HG02870 (cell line): Measurements from ENCODE around the gene SELENOH.

Experiments used
- ATAC-seq: cut with Tn5 transposase; IDR thresholded peaks from one replicate; pipeline ENCODE4 v1.9.1; 2021; ENCODE audit warnings: mild to moderate bottlenecking, moderate library complexity; ENCODE audit not compliant: unreplicated experiment

The SELENOH gene

DNA sequence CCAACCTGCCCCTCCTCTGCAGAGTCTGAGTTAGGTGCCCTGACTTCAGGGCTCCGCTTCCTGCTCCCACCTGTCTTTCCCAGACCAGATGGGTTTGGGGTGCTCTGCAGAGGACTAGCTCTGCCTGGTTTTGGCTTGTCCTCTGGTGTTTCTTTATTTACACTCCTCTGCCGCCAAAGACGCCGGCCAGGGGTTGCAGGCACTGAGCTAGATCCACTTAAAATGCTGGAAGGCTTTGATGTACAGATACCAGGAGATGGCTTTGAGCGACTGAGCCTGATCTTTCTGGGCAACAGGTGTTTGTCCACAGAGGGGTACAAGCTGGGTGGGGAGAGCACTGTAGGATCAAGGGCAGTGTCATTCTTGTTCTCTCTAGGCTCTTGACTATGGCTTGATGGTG is 3.9 kb downstream of the SELENOH start:
- no peak for ATAC-seq

DNA sequence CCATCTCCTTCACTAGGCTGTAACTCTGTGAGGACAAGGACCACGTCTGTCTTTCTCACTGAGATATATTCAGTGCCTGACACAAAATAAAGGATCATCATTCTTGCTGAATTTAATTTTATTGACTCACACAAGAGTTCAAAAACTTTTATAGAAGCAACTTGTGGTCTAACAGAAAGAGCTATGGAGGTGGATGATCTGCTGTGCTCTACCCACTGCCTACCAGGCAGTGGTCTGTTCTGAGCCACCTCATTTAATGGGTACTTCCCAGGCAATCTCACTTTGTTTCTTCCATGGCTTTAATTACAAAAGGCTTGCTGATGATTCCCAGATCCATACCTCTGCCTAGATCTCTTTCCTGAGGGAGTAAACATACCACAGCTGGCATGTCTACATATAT is 5.6 kb downstream of the SELENOH start:
- no peak for ATAC-seq

DNA sequence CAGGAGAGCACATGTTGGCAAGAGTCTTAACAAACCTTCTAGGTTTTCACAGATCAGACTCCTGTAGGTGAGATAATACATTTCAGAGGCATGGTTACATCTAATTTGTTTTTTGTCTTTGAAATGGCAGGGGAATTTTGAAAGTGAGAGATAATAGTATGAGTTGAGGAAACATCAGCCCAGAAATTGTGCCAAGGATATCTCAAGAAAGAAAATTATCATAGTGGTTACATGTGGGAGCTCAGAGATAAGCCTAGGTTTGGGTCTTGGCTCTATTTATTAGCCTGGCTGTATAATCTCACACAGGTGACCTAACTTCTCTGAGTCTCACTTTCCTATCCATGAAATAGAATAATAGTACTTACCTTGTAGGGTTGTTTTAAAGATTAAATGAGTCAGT is 9.9 kb downstream of the SELENOH start:
- no peak for ATAC-seq

DNA sequence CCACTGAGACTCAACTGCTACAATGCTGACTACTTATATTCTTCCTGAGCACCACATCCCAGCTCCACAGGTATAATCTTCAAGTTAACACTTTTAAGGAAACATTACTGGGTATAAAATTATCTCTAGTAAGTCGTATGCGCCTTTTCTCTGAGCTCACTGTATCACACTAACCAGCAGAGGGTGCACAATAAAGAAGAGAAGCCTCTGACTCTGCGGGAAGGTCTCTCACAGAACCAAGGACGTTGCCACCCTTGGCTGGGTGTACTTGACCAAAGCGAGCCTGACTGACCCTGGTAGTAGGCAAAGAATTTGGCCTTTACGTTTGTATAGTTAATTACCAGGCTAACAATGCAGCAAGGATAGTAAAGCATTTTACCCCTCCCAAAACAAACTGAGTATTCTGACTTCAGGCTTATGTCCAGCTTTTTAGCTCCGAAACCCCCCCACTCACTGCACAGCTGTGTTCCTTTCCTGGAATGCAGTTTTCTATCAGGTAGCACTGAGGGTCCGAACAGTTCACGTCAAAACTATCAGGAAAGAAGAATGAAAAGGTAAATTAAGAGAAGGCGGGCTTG is 10.5 kb downstream of the SELENOH start, which contains the start of gene BTBD18:
Gene BTBD18, minus strand, starts transcription at position 144 of the 578 bp plus-strand sequence. CDS start 631 bp downstream, outside the sequence.
- peak; percentile 52 for ATAC-seq

DNA sequence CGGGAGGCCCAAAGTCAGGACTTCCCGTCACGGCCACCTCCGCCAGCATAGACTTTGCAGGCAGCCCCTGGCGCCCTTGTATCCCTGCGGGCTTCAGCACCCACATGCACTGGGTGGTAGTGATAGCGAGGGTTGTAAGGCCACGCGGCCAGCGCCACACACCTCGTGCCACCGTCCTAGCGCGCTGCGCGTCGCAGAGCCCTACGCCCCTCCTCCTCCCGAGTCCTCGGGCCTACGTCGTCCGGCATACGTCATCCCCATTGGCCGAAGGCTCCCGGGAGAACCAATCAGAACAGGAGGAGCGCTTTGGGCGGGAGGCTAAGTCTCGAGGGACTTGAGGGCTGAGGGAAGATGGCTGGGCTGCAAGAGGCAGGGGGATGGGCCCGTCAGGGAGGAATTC is 11.7 kb downstream of the SELENOH start:
- no peak for ATAC-seq

DNA sequence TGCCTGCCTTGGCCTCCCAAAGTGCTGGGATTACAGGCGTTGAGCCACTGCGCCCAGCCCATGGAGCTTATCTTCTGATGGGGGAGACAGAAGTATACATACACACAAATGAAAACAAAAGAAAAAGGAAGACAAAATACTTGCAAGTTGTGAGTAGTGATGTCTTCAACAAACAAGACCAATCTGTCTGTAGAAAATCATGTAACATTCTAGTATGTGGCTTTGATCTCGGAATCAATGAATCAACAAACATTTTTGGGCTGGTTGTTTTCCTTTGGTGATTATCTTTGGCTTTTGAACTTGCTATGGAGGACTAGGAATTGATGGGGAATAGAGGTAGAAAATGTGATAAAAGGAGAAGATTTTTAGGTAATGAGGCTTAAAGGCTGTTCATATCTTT is 16.9 kb downstream of the SELENOH start:
- ATAC-seq, result no peak

DNA sequence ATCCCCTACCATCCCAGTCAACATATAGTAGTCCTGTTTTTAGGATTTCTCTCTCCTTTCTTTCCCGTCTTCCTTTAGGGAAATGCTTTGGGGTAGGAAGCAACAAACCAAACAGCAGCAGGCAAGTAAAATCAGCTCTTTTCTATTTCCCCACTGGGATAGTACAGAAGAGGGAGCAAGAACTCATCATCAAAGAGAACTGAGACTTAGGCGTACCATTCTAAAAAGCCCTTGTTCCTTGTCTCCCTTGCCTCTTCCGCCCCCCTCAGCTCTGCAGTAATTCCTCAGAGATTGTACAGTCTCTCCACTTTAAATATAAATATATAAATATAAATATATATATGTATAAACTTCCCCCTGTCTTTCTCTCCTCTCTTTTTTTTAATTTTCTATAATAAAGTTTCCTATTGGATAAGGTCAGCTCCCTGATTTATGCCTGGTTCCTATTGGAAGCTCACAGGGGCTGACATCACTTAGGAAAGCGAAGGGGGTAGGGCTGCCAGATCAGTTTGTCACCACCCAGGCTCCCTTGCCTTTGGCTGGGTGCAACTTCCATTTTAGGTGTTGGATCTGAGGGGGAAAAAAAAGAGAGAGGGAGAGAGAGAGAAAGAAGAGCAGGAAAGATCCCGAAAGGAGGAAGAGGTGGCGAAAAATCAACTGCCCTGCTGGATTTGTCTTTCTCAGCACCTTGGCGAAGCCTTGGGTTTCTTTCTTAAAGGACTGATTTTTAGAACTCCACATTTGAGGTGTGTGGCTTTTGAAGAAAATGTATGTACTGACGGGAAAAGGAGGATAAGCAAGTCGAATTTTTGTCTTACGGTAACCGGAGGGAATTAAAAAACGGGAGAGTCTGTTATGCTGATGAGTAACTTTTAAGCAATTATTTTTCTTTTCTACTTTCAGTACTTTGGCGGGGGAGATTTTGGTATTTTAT is 20.3 kb downstream of the SELENOH start, which contains the start of gene CTNND1:
Gene CTNND1, plus strand, starts transcription at position 502 of the 934 bp plus-strand sequence. CDS start 29,677 bp downstream, outside the sequence.
- ATAC-seq, result no peak

DNA sequence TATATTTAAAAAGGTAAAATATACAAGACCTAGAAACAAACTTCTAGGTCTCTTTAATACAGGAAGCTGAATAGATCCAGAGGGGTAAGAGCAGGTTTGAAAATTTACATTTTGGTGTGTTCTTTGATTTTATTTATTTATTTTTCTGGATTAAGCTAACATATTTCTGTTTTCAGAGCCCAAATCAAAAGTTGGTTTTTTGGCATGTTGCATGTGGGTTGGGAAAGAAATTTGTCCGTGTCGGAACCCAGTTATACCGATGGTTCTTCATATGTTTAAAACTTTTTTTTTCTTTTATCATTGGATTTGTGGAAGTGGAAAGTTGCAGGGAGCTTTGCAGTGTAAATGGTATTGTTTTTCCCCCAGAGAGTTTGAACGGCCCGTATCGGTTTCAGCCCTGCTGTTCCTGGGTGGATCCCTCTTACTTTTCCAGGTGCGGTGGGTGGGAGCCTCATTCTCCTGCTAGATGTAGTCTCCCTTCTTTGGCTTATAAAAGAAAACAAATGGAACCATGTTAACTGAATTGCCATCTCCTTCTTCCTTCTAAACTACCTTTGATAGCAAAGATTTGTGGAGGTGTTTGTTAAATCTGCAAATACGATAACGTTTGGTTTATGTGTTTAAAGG is 21.1 kb downstream of the SELENOH start:
- no peak for ATAC-seq

DNA sequence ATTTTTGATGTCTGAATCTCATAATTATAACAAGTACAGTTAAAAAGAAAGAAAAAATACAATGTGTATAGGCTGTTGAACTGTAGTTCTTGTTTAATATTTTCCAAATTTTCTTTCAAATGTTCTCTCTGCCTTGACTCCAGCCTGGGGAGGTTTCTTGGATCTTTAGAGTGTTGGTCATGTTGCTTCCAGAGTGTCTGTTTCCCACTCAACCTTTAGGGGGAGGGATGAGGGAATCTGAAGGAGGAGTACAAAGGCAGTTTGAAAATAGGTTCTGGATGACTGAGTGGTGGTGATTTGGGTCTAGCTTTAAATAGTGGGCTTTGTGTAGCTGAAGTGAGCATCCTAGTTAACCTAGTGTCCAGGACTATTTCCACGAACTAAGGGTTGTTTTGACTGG is 22.3 kb downstream of the SELENOH start:
- ATAC-seq, result no peak

DNA sequence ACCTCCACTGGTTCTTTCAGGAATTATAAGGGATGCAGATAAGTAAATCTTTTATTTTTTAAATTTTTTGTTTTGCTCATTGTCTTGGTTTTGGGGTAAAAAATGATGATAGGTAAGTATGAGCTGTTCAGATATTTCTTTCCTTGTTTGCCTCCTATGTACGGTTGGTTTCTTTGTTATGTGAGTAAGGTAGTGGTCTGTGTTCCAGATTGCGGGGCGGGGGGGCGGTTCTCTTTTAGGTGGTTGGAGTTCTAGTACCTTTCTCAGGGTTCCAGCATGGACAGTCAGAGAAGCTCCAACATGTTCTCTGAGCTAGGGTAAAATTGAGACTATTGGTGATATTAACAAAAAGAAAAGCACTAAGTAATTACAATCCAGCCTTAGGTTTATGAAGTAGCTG is 22.7 kb downstream of the SELENOH start:
- ATAC-seq, result no peak

DNA sequence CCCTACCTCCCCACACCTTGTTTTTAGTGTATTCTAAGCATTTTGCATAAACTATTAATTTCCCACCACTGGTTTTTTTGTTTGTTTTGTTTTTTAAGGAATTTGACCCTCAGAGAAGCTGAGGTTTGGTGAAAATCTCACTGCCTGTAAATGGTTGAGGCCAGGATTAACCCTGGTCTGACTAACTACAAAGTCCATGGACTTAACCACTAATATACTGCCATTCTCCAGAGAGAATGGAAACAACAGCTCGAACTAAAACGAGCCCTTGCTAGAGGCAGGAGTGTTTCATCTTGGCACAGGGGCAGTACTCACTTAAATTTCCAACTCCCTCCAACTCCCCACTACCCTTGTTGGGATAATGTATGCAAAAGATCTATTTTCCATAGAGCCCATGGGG is 23.3 kb downstream of the SELENOH start:
- ATAC-seq, result no peak

DNA sequence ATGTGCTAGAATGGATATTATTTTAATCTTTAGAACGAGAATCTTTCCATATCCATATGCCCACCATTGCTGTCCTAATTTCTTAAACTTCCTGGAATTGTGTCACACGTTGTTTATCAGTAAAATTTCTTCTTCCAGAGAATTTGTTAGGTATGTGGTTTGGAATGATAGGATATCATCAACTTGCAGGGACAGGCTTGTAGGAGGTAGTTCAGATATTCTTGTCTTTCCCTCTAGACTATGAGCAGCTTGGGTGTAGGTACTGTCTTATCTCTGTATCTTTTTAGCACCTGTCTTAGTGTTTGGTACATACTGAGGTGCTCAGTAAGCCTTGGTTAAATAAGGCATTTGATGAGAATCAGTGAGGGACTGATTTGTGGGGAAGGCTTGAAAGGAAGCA is 23.7 kb downstream of the SELENOH start:
- no peak for ATAC-seq

DNA sequence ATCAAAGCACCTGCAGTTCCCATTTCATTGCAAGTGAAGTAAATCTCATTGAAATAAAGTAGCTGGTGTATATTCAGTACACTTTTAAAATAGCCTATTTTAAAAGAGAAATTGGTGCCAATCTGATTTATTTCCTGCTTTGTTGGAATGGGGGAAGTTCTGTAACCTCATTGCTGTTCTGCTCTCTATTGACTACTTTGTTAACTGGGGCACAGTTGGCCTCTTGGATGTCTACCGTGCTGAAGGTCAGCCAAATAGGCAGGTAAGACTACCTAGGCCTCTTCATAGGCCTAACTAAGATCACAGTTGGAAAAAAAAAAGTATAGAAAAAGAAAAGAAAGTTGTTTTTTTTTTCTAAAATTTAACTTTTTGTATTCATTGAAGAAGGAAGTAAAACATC is 29.5 kb downstream of the SELENOH start:
- ATAC-seq, result no peak

DNA sequence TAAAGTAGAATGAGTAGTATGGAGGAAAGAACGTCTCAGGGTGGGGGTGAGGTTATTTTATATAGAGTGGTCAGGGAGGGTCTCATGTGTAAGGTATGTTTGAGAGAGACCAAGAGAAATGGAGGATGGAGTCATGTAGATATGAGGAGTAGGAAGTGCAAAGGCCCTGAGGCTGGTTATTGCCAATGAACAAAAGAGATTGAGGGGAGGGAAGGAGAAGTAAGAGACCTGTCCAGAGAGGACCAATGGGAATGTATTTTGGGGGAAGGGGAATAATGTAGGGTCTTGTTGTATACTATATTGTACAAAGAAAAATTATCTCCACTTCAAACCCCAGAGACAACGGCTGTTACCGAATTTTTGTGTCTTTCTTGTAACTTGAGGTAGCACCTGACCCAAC is 30.1 kb downstream of the SELENOH start:
- no peak for ATAC-seq

DNA sequence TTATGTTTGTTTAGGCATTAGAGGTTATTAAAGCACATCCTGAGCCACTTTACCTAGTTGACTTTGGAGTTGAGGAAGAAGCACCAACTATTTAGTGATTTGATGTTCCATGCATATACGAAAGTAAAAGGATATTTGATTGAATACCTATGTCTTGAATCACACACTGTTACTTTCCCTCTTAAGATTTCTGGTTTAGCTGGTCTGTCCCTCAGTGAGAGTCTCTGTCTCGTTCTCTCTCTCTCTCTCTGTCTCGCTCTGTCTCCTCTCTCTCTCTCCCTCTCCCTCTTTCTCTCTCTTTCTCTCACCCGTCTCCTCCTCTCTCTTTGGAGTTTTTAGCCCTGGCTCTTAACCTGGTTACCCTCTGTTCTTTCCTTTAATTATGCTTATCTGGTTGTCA is 31.3 kb downstream of the SELENOH start:
- ATAC-seq, result no peak

DNA sequence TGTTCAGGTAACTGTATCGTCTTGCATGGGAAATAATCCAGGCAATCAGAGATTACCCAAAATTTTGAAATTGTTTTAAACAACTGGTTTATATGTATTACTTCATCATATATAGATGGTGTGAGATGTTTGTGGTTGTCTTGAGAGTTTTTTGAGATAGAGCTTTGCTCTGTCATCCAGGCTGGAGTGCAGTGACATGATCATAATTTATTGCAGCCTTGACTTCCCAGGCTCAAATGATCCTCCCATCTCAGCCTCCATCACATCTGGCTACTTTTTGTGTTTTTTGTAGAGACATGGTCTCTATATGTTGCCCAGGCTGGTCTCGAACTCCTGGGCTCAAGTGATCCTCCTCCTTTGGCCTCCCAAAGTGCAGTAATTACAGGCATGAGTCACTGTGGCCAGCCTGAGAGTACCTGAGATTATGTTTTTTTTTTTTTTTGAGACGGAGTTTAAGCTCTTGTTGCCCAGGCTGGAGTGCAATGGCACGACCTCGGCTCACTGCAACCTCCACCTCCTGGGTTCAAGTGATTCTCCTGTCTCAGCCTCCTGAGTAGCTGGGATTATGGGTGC is 31.8 kb downstream of the SELENOH start:
- ATAC-seq, result no peak

DNA sequence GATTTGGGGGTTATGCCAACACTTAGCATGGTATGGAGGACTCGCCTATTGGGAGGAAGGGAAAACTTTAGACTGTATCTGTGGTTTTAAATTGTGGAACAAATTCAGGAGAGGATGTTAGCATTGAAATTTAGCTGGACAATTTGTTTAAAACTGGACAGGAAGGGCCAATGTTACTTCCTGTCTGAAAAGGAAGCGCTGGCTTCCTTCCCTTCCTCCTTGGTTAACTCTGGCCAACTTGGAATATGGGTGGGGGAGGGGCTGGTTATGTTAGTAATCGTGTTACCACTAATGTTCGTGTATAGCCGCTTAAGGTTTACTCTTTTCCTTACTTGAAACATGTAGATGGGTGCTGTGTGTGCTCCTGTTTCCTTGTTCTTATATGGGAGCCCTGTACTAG is 34.2 kb downstream of the SELENOH start:
- ATAC-seq, result no peak

DNA sequence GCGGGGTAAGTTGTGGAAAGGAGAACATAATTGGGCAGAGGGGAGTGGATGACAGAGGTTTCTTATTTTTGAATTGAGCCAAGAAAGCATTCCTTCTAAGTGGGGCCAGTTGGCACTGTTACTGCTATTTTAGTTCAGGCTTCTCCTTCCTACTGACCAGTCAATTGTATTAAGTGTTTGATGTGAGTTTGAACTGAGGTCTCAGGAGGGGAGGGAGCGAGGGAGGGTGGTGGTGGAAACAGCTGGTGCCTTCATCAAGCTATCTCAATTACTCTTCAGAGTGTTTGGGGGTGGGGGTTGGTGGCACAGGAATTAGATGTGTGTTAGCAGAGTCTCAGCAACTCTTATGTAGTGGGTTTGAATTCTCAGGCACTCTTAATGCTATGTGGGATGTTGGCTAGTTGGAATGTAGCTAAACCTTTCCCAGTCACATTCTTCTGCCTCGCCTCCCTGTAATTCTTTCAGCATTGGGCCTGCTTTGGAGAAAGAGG is 34.8 kb downstream of the SELENOH start:
- ATAC-seq, result no peak

DNA sequence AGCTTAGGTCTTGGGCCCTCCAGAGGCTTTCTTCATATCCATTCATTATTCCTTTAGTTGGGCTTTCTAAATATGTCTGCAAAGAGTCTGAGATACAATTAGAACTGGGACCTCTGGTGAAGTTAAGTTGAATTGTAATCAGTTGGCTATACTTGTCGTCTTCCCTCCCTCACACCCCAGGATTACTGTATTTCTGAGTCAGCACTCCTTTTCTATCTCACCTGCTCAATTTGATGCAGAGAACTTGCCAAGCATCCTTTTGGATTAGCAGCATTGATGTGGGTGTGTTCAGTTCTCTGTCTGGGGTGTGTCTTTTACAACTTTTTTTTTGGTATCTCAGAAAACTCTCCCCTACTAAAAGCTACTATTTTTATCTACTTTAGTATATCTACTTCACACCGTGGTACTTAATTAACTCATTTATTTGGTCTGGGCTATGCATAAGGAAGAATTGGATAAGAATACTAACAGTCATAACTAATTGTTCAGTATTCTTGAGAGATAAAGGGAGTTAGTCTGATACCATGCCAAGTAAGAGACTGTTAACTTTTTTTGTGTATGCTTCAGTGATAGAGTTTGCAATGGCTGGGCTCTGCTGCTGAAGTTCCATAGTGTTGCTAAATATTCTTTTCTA is 35.4 kb downstream of the SELENOH start:
- ATAC-seq, result no peak

DNA sequence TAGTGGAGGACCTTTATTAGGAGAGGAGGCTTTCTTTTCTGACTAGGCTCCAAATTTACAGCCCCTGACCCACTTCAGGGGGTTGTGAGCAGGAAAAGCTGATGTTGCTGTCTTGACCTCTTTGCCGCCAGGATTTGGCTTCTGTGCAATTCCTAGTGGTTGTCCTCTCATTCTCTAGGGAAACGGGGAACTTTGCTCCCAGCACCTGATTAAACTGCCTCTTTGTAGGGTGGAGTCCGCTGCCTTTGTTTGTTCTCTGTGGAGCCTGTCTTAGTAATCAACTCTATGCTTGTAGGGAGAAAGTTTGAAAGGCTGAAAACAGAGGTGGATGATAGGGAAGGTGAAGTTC is 36.7 kb downstream of the SELENOH start:
- no peak for ATAC-seq
